ENCODE results near the gene CDH4.

CDH4 gene
- 0 to 0.80 (median 0) reads per million in 4 experiments for total RNA-seq

- DNase-seq = no peak
Observed at GRCh38 chr20:61251529-61252393, at the start of gene CDH4. TSS of gene CDH4 (plus strand) at chr20:61252261.

GRCh38 chr20:61203320-61203719 lies 48.7 kb upstream of the CDH4 start:
- DNase-seq = no peak

GRCh38 chr20:61204206-61204605 lies 47.9 kb upstream of the CDH4 start:
- no peak for DNase-seq

GRCh38 chr20:61205769-61206168 lies 46.3 kb upstream of the CDH4 start:
- DNase-seq = no peak

- DNase-seq = no peak
Observed at GRCh38 chr20:61210862-61211261, 41.2 kb upstream of the CDH4 start.

- no peak for DNase-seq
Observed at GRCh38 chr20:61217848-61218247, 34.2 kb upstream of the CDH4 start.

- DNase-seq = no peak
Observed at GRCh38 chr20:61219021-61219431, 33.0 kb upstream of the CDH4 start.

- no peak for DNase-seq
Observed at GRCh38 chr20:61220131-61220530, 31.9 kb upstream of the CDH4 start.

GRCh38 chr20:61220626-61221325 lies 31.3 kb upstream of the CDH4 start:
- DNase-seq = no peak

- DNase-seq = no peak
Observed at GRCh38 chr20:61222699-61223098, 29.4 kb upstream of the CDH4 start.

- DNase-seq = no peak
Observed at GRCh38 chr20:61223121-61223520, 28.9 kb upstream of the CDH4 start.

GRCh38 chr20:61230166-61230565 lies 21.9 kb upstream of the CDH4 start:
- DNase-seq = no peak

GRCh38 chr20:61233590-61233989 lies 18.5 kb upstream of the CDH4 start:
- no peak for DNase-seq

GRCh38 chr20:61234224-61234890 lies 17.7 kb upstream of the CDH4 start:
- no peak for DNase-seq

GRCh38 chr20:61236713-61237112 lies 15.3 kb upstream of the CDH4 start:
- no peak for DNase-seq

GRCh38 chr20:61238813-61239212 lies 13.2 kb upstream of the CDH4 start:
- no peak for DNase-seq

GRCh38 chr20:61240814-61241213 lies 11.2 kb upstream of the CDH4 start:
- no peak for DNase-seq

GRCh38 chr20:61244213-61244612 lies 7.8 kb upstream of the CDH4 start:
- no peak for DNase-seq

GRCh38 chr20:61246269-61246668 lies 5.8 kb upstream of the CDH4 start:
- no peak for DNase-seq

- DNase-seq = no peak
Observed at GRCh38 chr20:61249626-61250025, 2.4 kb upstream of the CDH4 start.

GRCh38 chr20:61252601-61253263 lies 671 bp downstream of the CDH4 start:
- DNase-seq = no peak

GRCh38 chr20:61253264-61253639 lies 1.2 kb downstream of the CDH4 start:
- DNase-seq = no peak

Measured in effector CD8-positive, alpha-beta T cell (primary cell).